Thyroid gland (tissue), 4 donors: Measurements from ENCODE around the gene TGFA. TPM values are rescaled to one million over a fixed set of nuclear protein-coding genes. Genes with fewer than 3 reads are reported as not detected.

Source experiments
- DNase-seq, 2 donors: peaks; one replicate each; pipeline ENCODE4 v3.0.0-alpha.2; 2019
- H3K27ac ChIP-seq, 3 donors: fragments of 200-600 bp; sonication (generic); 1 replicate in 2 of 3; 2 replicates in 1 of 3; pipeline ENCODE4 v1.5.1; 2016 to 2019; ENCODE audit warnings: mild to moderate bottlenecking in 1 of 3, moderate library complexity in 1 of 3
- H3K27me3 ChIP-seq: fragments of 200-600 bp; sonication (generic); one replicate; pipeline ENCODE4 v1.5.1; 2019
- H3K36me3 ChIP-seq, 2 donors: fragments of 200-600 bp; sonication (generic); one replicate each; pipeline ENCODE4 v1.5.1; 2016 to 2019
- H3K4me1 ChIP-seq, 2 donors: fragments of 200-600 bp; sonication (generic); one replicate each; pipeline ENCODE4 v1.5.1; 2017 to 2019
- H3K4me3 ChIP-seq, 3 donors: fragments of 200-600 bp; sonication (generic); replicated peaks in 1 of 3; 1 replicate in 2 of 3; 2 replicates in 1 of 3; pipeline ENCODE4 v1.5.1; 2016; ENCODE audit warnings: mild to moderate bottlenecking in 1 of 3
- H3K9me3 ChIP-seq: fragments of 200-600 bp; sonication (generic); one replicate; pipeline ENCODE4 v1.5.1; 2017
- CTCF ChIP-seq, 6 experiments: fragments of 200-600 bp in 3 of 6; fragments of 450-650 bp in 3 of 6; sonication (generic) in 3 of 6; IDR thresholded peaks; one replicate each; pipeline ENCODE4 v1.5.1; 2016 to 2019; ENCODE audit warnings: antibody characterized with exemption in 6 of 6, mild to moderate bottlenecking in 2 of 6, inconsistent platforms in 1 of 6, moderate library complexity in 1 of 6
- POLR2A ChIP-seq, 2 donors: fragments of 450-650 bp; IDR thresholded peaks; one replicate each; pipeline ENCODE4 v1.6.1; 2017; ENCODE audit warnings: antibody characterized with exemption in 2 of 2, mild to moderate bottlenecking in 2 of 2, moderate library complexity in 1 of 2
- WGBS, 2 donors: methylation state at CpG; one replicate each; pipeline ENCODE4 v1.1.5; 2017; 5-methylcytosine and 5-hydroxymethylcytosine counted together
- intact Hi-C: fragments of 100-400 bp; cut with DNase I; formaldehyde crosslinking; loops from one replicate; pipeline ENCODE4 v1.15.1; 2023
- total RNA-seq, 4 donors: library from RNA; depleted of rRNA; stranded (reverse); fragments of >200 nt; gene quantifications; one replicate each; pipeline ENCODE4 v1.2.3, GENCODE V29; 2016

The TGFA gene
- total RNA-seq, 4 donors from 2014 or later: 12.9 to 23.0 (median 18.6) TPM

- H3K9me3 ChIP-seq: no peaks in the 10 kb centered on the region
- intact Hi-C loops: no loop called here
- 90 to 94% methylated on average over 1 of the region's 1 CpG for WGBS, 2 donors
- TF ChIP-seq POLR2A (IDR thresholded peaks at IDR 0.05) (no peak), CTCF (IDR thresholded peaks at IDR 0.05) (no peak)
- H3K36me3 ChIP-seq: no peaks in the 10 kb centered on the region
- H3K4me1 ChIP-seq: peaks cover 15 to 23% of the 10 kb centered on the region in 2 donors
- H3K4me3 ChIP-seq: no peak overlapping the region
- no peak for DNase-seq
- H3K27ac ChIP-seq: no peak overlapping the region
- H3K27me3 ChIP-seq: no peaks in the 10 kb centered on the region
Observed at GRCh38 chr2:70510313-70510712, 43.3 kb downstream of the TGFA start.

GRCh38 chr2:70509565-70509964 is 44.1 kb downstream of the TGFA start:
- Histone ChIP-seq H3K4me1 (peaks cover 9 to 16% of the 10 kb centered on the region in 2 donors), H3K27me3 (no peaks in the 10 kb centered on the region), H3K27ac (no peak overlapping the region), H3K4me3 (no peak overlapping the region), H3K9me3 (no peaks in the 10 kb centered on the region), H3K36me3 (no peaks in the 10 kb centered on the region)
- TF ChIP-seq CTCF (IDR thresholded peaks at IDR 0.05) (no peak), POLR2A (IDR thresholded peaks at IDR 0.05) (no peak)
- 79 to 91% methylated on average over 3 of the region's 3 CpGs for WGBS, 2 donors
- no peak for DNase-seq
- intact Hi-C loops: no loop called here

- Histone ChIP-seq H3K36me3 (no peaks in the 10 kb centered on the region), H3K4me3 (no peak overlapping the region), H3K27me3 (no peaks in the 10 kb centered on the region), H3K27ac (no peak overlapping the region), H3K4me1 (peaks cover 2 to 9% of the 10 kb centered on the region in 2 donors), H3K9me3 (no peaks in the 10 kb centered on the region)
- DNase-seq: no peak
- intact Hi-C loops: no loop called here
- WGBS, 2 donors: 82 to 88% methylated on average over 7 of the region's 7 CpGs
- TF ChIP-seq POLR2A (IDR thresholded peaks at IDR 0.05): no peak
- TF ChIP-seq CTCF (IDR thresholded peaks at IDR 0.05): no peak
Observed at GRCh38 chr2:70508711-70509462, 44.7 kb downstream of the TGFA start.

- H3K4me3 ChIP-seq: no peak overlapping the region
- H3K36me3 ChIP-seq: no peaks in the 10 kb centered on the region
- no peak overlapping the region for H3K27ac ChIP-seq
- H3K9me3 ChIP-seq: no peaks in the 10 kb centered on the region
- no peak for TF ChIP-seq CTCF (IDR thresholded peaks at IDR 0.05)
- peaks cover 0 to 6% of the 10 kb centered on the region in 2 donors for H3K4me1 ChIP-seq
- 86 to 87% methylated on average over 8 of the region's 8 CpGs for WGBS, 2 donors
- no peak for DNase-seq
- H3K27me3 ChIP-seq: no peaks in the 10 kb centered on the region
- intact Hi-C loops: no loop called here
Observed at GRCh38 chr2:70505613-70506391, 47.8 kb downstream of the TGFA start.

GRCh38 chr2:70504750-70505149 is 48.9 kb downstream of the TGFA start:
- Histone ChIP-seq H3K27ac (no peak overlapping the region), H3K36me3 (no peaks in the 10 kb centered on the region), H3K4me1 (peaks cover 0 to 2% of the 10 kb centered on the region in 2 donors), H3K4me3 (no peak overlapping the region), H3K9me3 (no peaks in the 10 kb centered on the region), H3K27me3 (no peaks in the 10 kb centered on the region)
- no peak for TF ChIP-seq POLR2A (IDR thresholded peaks at IDR 0.05)
- no peak for TF ChIP-seq CTCF (IDR thresholded peaks at IDR 0.05)
- intact Hi-C loops: no loop called here
- DNase-seq: no peak
